Testis (tissue), 3 donors: ENCODE results near the gene WBP11. TPM values are rescaled to one million over a fixed set of nuclear protein-coding genes. Genes with fewer than 3 reads are reported as not detected.
A peak's percentile ranks its signal among the peaks of the same experiment; 100 is the strongest.

Experiments
- DNase-seq: peaks from one replicate; pipeline ENCODE4 v3.0.0-alpha.2; 2019
- H3K27ac ChIP-seq, 2 donors: fragments of 200-600 bp; sonication (generic); one replicate each; pipeline ENCODE4 v1.5.1; 2019
- H3K27me3 ChIP-seq: fragments of 200-600 bp; sonication (generic); one replicate; pipeline ENCODE4 v1.5.1; 2019
- H3K36me3 ChIP-seq: fragments of 200-600 bp; sonication (generic); one replicate; pipeline ENCODE4 v1.5.1; 2017; ENCODE audit warnings: low read depth; ENCODE audit errors: missing control alignments
- H3K4me1 ChIP-seq: fragments of 200-600 bp; sonication (generic); one replicate; pipeline ENCODE4 v1.5.1; 2019
- H3K4me3 ChIP-seq, 2 donors: fragments of 200-600 bp; sonication (generic); one replicate each; pipeline ENCODE4 v1.5.1; 2017 to 2019
- H3K9me3 ChIP-seq: fragments of 200-600 bp; sonication (generic); one replicate; pipeline ENCODE4 v1.5.1; 2017
- CTCF ChIP-seq, 3 experiments: fragments of 450-650 bp in 2 of 3; fragments of 200-600 bp in 1 of 3; sonication (generic) in 1 of 3; IDR thresholded peaks; one replicate each; pipeline ENCODE4 v1.5.1; 2016 to 2019; ENCODE audit warnings: antibody characterized with exemption in 3 of 3, mild to moderate bottlenecking in 2 of 3, moderate library complexity in 1 of 3
- POLR2A ChIP-seq: fragments of 450-650 bp; IDR thresholded peaks from one replicate; pipeline ENCODE4 v1.6.1; 2017; ENCODE audit warnings: antibody characterized with exemption, mild to moderate bottlenecking, moderate library complexity
- WGBS, 2 donors: methylation state at CpG; one replicate each; pipeline ENCODE4 v1.1.5; 2018; 5-methylcytosine and 5-hydroxymethylcytosine counted together
- intact Hi-C: fragments of 100-400 bp; cut with DNase I; formaldehyde crosslinking; loops from one replicate; pipeline ENCODE4 v1.15.1; 2023; ENCODE audit warnings: low total_unique reads
- polyA plus RNA-seq: library from polyadenylated mRNA; stranded (reverse); fragments of 350-450 nt; fragmentation: Illumina TruSeq; extraction: RNeasy Lipid Tissue Mini Kit (QIAGEN cat#74804); gene quantifications from one replicate; pipeline ENCODE4 v1.2.3, GENCODE V29; 2014; ENCODE audit warnings: low read depth, low replicate concordance; ENCODE audit not compliant: insufficient read depth
- total RNA-seq, 2 donors: library from RNA; depleted of rRNA; stranded (reverse); fragments of >200 nt; gene quantifications; one replicate each; pipeline ENCODE4 v1.2.3, GENCODE V29; 2016

WBP11 gene
- total and polyA plus RNA-seq, 3 donors from 2014 or later: 37.8 to 117 (median 41.7) TPM

GRCh38 chr12:14802247-14802646, 1.0 kb downstream of the WBP11 start:
- Histone ChIP-seq H3K4me1 (peaks cover 10% of the 10 kb centered on the region), H3K4me3 (peak overlapping the region; percentile 87 to 94), H3K9me3 (no peaks in the 10 kb centered on the region), H3K27me3 (no peaks in the 10 kb centered on the region), H3K27ac (peak overlapping the region; percentile 93 to 96), H3K36me3 (no peaks in the 10 kb centered on the region)
- no peak for TF ChIP-seq CTCF (IDR thresholded peaks at IDR 0.05)
- no peak for TF ChIP-seq POLR2A
- DNase-seq: no peak
- WGBS, 2 donors: 47 to 51% methylated on average over 4 of the region's 4 CpGs
- intact Hi-C loops: no loop called here

- H3K36me3 ChIP-seq: no peaks in the 10 kb centered on the region
- no peak overlapping the region for H3K4me3 ChIP-seq
- TF ChIP-seq POLR2A (no peak), CTCF (IDR thresholded peaks at IDR 0.05) (no peak)
- no peaks in the 10 kb centered on the region for H3K4me1 ChIP-seq
- no peak for DNase-seq
- no peak overlapping the region for H3K27ac ChIP-seq
- WGBS, 2 donors: 75 to 78% methylated on average over 4 of the region's 4 CpGs
- H3K27me3 ChIP-seq: no peaks in the 10 kb centered on the region
- intact Hi-C loops: no loop called here
- no peaks in the 10 kb centered on the region for H3K9me3 ChIP-seq
These were observed 8.2 kb downstream of the WBP11 start for GRCh38 chr12:14795028-14795448.

GRCh38 chr12:14785568-14785967, 17.7 kb downstream of the WBP11 start:
- no peak for DNase-seq
- Histone ChIP-seq H3K4me1 (no peaks in the 10 kb centered on the region), H3K27me3 (no peaks in the 10 kb centered on the region), H3K4me3 (no peak overlapping the region), H3K9me3 (no peaks in the 10 kb centered on the region), H3K27ac (no peak overlapping the region), H3K36me3 (no peaks in the 10 kb centered on the region)
- TF ChIP-seq POLR2A (no peak), CTCF (IDR thresholded peaks at IDR 0.05) (no peak)
- WGBS, 2 donors: 82 to 84% methylated on average over 3 of the region's 3 CpGs
- intact Hi-C loops: no loop called here

GRCh38 chr12:14784471-14784870, 18.8 kb downstream of the WBP11 start:
- Histone ChIP-seq H3K9me3 (no peaks in the 10 kb centered on the region), H3K4me3 (no peak overlapping the region), H3K36me3 (no peaks in the 10 kb centered on the region), H3K27me3 (no peaks in the 10 kb centered on the region), H3K27ac (no peak overlapping the region), H3K4me1 (no peaks in the 10 kb centered on the region)
- TF ChIP-seq POLR2A (no peak), CTCF (IDR thresholded peaks at IDR 0.05) (no peak)
- intact Hi-C loops: no loop called here
- no peak for DNase-seq
- 91 to 94% methylated on average over 2 of the region's 2 CpGs for whole genome bisulfite sequencing, 2 donors

GRCh38 chr12:14782756-14783155, 20.5 kb downstream of the WBP11 start:
- Histone ChIP-seq H3K9me3 (no peaks in the 10 kb centered on the region), H3K27me3 (no peaks in the 10 kb centered on the region), H3K4me3 (no peak overlapping the region), H3K27ac (no peak overlapping the region), H3K36me3 (no peaks in the 10 kb centered on the region), H3K4me1 (no peaks in the 10 kb centered on the region)
- intact Hi-C loops: no loop called here
- no peak for DNase-seq
- no peak for TF ChIP-seq CTCF (IDR thresholded peaks at IDR 0.05)
- no peak for TF ChIP-seq POLR2A
